ENCODE measurements around the gene PFN1. TPM values are rescaled to one million over a fixed set of nuclear protein-coding genes. Genes with fewer than 3 reads are reported as not detected.

PFN1 gene
- total and polyA plus RNA-seq, 9 of the 15 experiments (the other 6 are each of a cell fraction or from before 2014, with no cell fraction given), result 60.5 to 1,479 (median 456) TPM

DNA sequence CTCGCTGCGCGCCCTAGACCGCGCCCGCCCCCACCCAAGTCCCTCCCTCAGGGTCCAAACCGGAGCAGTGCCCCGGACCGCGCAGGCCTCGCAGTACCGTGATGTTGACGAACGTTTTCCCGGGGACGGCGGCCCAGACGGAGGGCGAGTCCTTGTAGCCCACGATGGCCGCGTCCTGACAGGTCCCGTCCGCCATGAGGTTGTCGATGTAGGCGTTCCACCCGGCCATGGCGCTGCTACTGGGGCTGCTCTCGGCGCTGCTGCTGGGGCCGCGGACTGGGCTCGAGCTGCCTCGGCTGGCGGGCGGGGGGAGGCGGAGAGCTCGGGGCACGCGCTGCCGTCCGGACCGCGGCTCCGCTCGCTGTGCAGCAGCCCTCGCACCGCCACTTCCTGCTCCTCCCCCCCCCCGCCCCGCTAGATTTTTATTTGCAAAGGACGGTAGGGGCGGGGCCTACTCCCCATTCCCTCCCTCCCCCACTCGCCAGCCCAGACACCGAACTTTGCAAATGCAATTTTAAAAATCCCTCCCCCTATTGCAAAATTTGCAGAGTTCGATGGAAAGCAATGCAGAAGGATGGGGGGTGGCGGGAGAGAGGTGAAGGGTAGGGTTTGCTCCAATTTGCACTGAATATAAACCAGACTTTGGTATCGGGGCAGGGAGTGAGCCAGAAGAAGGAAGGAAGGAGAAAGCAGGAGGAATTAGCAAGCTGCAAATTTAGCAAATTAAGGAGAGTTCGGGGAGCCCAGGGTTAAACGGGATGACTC, at the start of gene PFN1 (continued):
- TF ChIP-seq, protein P1, sequence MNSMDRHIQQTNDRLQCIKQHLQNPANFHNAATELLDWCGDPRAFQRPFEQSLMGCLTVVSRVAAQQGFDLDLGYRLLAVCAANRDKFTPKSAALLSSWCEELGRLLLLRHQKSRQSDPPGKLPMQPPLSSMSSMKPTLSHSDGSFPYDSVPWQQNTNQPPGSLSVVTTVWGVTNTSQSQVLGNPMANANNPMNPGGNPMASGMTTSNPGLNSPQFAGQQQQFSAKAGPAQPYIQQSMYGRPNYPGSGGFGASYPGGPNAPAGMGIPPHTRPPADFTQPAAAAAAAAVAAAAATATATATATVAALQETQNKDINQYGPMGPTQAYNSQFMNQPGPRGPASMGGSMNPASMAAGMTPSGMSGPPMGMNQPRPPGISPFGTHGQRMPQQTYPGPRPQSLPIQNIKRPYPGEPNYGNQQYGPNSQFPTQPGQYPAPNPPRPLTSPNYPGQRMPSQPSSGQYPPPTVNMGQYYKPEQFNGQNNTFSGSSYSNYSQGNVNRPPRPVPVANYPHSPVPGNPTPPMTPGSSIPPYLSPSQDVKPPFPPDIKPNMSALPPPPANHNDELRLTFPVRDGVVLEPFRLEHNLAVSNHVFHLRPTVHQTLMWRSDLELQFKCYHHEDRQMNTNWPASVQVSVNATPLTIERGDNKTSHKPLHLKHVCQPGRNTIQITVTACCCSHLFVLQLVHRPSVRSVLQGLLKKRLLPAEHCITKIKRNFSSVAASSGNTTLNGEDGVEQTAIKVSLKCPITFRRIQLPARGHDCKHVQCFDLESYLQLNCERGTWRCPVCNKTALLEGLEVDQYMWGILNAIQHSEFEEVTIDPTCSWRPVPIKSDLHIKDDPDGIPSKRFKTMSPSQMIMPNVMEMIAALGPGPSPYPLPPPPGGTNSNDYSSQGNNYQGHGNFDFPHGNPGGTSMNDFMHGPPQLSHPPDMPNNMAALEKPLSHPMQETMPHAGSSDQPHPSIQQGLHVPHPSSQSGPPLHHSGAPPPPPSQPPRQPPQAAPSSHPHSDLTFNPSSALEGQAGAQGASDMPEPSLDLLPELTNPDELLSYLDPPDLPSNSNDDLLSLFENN (IDR thresholded peaks at IDR 0.05; ENCODE audit: low read depth in 2 of 2, low read length in 2 of 2), result no peak
- 0 out of 2 replicates have a peak, but pooled peaks have one; percentile 25 for TF ChIP-seq RREB1 (CRISPR knock-in tag; IDR thresholded peaks at IDR 0.05)
- no peak for TF ChIP-seq ZNF780A (CRISPR knock-in tag; IDR thresholded peaks at IDR 0.05)
- TF ChIP-seq, protein P2, sequence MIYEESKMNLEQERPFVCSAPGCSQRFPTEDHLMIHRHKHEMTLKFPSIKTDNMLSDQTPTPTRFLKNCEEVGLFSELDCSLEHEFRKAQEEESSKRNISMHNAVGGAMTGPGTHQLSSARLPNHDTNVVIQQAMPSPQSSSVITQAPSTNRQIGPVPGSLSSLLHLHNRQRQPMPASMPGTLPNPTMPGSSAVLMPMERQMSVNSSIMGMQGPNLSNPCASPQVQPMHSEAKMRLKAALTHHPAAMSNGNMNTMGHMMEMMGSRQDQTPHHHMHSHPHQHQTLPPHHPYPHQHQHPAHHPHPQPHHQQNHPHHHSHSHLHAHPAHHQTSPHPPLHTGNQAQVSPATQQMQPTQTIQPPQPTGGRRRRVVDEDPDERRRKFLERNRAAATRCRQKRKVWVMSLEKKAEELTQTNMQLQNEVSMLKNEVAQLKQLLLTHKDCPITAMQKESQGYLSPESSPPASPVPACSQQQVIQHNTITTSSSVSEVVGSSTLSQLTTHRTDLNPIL (CRISPR knock-in tag; IDR thresholded peaks at IDR 0.05), result no peak
- no peak for TF ChIP-seq SIRT6 (IDR thresholded peaks at IDR 0.05; ENCODE audit: low read depth, low read length)
- no peak for TF ChIP-seq SLC30A9 (CRISPR knock-in tag; IDR thresholded peaks at IDR 0.05)
- TF ChIP-seq RUNX1 (IDR thresholded peaks at IDR 0.05; ENCODE audit: low read depth), result no peak
- TF ChIP-seq, protein P3, sequence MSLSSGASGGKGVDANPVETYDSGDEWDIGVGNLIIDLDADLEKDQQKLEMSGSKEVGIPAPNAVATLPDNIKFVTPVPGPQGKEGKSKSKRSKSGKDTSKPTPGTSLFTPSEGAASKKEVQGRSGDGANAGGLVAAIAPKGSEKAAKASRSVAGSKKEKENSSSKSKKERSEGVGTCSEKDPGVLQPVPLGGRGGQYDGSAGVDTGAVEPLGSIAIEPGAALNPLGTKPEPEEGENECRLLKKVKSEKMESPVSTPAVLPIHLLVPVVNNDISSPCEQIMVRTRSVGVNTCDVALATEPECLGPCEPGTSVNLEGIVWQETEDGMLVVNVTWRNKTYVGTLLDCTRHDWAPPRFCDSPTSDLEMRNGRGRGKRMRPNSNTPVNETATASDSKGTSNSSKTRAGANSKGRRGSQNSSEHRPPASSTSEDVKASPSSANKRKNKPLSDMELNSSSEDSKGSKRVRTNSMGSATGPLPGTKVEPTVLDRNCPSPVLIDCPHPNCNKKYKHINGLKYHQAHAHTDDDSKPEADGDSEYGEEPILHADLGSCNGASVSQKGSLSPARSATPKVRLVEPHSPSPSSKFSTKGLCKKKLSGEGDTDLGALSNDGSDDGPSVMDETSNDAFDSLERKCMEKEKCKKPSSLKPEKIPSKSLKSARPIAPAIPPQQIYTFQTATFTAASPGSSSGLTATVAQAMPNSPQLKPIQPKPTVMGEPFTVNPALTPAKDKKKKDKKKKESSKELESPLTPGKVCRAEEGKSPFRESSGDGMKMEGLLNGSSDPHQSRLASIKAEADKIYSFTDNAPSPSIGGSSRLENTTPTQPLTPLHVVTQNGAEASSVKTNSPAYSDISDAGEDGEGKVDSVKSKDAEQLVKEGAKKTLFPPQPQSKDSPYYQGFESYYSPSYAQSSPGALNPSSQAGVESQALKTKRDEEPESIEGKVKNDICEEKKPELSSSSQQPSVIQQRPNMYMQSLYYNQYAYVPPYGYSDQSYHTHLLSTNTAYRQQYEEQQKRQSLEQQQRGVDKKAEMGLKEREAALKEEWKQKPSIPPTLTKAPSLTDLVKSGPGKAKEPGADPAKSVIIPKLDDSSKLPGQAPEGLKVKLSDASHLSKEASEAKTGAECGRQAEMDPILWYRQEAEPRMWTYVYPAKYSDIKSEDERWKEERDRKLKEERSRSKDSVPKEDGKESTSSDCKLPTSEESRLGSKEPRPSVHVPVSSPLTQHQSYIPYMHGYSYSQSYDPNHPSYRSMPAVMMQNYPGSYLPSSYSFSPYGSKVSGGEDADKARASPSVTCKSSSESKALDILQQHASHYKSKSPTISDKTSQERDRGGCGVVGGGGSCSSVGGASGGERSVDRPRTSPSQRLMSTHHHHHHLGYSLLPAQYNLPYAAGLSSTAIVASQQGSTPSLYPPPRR (CRISPR knock-in tag; IDR thresholded peaks at IDR 0.05; ENCODE audit: borderline replicate concordance), result no peak
- no peak for TF ChIP-seq JUN (IDR thresholded peaks at IDR 0.05; ENCODE audit: borderline replicate concordance, low read depth, low read length)
- no peak for TF ChIP-seq JUN (CRISPR knock-in tag; IDR thresholded peaks at IDR 0.05; ENCODE audit: borderline replicate concordance)
